Muscle of arm (tissue), 12 donors: Measurements from ENCODE around the gene TRAF2. TPM values are rescaled to one million over a fixed set of nuclear protein-coding genes. Genes with fewer than 3 reads are reported as not detected.
A peak's percentile ranks its signal among the peaks of the same experiment; 100 is the strongest.

Experiments
- DNase-seq: peaks from one replicate; pipeline ENCODE4 v3.0.0-alpha.2; 2013
- polyA plus RNA-seq, 12 donors: library from polyadenylated mRNA; unstranded; fragments of 120-200 nt; gene quantifications; one replicate each; pipeline ENCODE4 v1.2.1, GENCODE V29; 2013; ENCODE audit not compliant: insufficient read length in 12 of 12

The TRAF2 gene
- polyA plus RNA-seq, 12 donors, result 7.1 to 15.5 (median 9.1) TPM; not detected in 1

DNA sequence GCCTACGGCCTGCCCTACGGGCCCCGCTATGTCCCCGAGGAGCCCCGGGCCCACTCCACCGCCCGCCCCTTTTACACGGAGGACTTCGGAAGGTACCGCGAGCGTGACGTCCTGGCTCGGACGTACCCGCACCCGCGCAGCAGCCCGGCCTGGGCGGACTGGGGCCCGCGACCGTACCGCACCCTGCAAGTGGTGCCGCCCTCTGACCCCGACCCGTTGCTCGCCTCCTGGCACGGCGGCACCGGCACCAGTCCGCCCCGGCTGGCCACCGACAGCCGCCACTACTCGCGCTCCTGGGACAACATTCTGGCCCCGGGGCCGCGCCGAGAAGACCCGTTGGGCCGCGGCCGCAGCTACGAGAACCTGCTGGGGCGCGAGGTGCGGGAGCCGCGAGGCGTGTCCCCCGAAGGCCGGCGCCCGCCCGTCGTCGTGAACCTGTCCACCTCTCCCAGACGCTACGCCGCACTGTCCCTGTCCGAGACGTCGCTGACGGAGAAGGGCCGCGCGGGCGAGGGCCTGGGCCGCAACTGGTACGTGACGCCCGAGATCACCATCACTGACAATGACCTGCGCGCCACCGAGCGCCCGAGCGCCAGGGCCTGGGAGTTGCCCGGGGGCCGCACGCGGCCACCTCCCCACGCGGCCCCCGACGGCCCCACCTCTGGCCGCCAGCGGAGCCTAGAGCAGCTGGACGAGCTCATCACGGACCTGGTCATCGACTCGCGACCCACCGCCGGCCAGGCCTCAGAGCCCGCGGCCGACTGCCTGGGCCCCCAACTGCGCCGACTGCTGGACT, 40.7 kb upstream of the TRAF2 start:
- DNase-seq, result no peak

DNA sequence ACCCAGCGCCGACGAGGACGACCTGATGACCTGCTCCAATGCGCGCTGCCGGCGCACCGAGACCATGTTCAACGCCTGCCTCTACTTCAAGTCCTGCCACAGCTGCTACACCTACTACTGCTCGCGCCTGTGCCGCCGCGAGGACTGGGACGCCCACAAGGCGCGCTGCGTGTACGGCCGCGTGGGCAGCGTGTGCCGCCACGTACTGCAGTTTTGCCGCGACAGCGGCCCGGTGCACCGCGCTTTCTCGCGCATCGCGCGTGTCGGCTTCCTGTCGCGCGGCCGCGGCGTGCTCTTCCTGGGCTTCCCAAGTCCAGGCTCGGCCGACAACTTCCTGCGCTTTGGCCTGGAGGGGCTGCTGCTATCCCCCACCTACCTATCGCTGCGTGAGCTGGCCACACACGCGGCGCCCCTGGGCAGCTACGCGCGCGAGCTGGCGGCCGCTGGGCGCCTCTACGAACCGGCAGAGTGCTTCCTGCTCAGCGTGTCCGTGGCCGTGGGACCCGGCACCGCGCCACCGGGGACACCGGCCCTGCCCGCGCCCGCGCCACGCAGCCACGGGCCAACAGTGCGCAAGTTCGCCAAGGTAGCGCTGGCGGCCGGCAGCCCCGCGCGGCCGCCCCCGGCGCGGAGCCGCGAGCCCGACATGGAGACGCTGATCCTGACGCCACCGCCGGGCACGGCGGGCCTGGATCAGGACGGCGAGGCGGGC, 39.8 kb upstream of the TRAF2 start:
- no peak for DNase-seq

DNA sequence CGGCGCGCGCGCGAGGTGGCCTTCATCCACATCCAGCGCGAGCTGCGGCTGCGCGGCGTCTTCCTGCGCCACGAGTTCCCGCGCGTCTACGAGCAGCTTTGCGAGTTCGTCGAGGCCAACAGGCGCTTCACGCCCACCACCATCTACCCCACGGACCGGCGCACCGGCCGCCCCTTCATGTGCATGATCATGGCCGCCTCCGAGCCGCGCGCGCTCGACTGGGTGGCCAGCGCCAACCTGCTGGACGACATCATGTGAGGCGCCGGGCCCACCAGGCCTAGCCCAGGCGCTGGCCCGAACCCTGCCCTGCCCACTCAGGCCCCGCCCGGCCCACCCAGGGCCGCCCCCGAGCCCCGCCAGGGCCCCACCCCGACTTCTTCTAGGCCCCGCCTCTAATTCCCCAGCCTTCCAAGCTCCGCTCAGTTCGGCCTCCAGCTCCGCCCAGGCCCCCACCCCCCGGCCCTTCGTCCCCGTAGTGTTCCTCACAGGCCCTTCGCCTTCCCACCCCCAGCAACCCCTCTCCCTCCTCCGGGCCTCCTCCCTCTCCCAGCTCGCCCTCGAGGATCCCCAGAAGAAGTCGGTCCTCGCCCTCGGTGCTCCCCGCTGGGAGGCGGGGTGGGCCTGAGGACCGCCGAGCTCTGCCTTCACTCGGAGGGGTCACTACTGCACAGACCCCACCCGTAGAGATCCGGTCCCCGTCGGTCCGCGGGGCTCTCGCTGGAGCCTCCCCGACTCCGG, 39.1 kb upstream of the TRAF2 start:
- DNase-seq, result peak; percentile 76

DNA sequence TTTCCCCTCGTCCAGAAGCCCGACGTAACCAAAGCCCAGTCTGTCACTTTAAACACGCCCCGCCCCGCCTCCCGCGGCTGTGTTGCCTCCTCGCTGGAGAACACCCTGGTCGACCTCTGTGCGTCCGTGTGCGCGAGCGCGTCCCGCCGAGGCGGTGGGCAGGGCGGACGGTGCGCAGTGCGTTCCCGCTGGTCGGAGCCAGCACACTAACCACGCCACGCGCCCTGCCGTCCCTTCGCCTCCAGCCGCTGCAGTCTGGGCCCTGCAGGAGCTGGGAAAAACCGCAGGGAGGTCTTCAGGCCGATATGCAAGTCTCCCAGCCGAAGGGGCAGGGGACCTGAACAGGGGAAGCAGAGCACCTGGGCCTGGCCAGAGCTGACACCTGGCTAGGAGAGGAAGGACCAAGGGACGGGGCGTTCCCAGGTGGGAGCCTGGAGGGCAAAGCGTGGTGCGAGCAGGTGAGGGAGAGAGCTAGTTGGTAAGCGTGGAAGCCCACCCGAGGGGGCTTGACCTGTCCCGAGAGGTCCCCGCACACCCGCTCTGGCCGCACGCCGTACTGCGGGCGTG, 38.4 kb upstream of the TRAF2 start:
- peak; percentile 82 for DNase-seq

DNA sequence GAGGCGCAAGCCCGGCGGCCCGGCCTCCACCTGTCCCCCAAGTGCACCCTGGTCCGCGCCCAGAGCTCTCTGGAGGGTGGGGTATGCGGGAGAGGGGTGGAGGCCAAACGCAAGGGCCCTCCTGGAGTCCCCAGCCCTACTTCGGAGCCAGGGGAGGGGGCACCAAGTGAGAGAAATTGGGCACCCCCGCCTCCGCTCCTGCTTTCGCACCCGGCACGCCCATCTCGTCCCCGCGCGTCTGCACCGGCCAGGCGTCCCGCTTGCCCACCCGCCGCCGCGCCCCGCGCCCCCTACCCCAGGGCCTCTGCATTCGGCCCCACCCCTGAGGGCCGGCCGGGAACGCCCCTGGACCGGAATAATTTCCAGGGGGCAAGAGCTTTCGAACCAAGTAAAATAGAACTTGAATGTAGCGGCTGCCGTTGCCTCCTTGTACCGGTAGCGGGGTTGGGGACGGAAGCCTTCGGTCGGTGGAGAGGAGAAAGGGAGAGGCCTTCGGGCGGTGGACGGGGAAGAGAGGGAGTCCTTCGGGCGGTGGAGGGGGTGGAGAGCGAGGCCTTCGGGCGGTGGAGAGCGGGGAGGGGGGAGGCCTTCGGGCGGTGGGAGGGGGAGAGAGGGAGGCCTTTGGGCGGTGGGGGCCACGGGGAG, 37.8 kb upstream of the TRAF2 start:
- DNase-seq, result no peak

DNA sequence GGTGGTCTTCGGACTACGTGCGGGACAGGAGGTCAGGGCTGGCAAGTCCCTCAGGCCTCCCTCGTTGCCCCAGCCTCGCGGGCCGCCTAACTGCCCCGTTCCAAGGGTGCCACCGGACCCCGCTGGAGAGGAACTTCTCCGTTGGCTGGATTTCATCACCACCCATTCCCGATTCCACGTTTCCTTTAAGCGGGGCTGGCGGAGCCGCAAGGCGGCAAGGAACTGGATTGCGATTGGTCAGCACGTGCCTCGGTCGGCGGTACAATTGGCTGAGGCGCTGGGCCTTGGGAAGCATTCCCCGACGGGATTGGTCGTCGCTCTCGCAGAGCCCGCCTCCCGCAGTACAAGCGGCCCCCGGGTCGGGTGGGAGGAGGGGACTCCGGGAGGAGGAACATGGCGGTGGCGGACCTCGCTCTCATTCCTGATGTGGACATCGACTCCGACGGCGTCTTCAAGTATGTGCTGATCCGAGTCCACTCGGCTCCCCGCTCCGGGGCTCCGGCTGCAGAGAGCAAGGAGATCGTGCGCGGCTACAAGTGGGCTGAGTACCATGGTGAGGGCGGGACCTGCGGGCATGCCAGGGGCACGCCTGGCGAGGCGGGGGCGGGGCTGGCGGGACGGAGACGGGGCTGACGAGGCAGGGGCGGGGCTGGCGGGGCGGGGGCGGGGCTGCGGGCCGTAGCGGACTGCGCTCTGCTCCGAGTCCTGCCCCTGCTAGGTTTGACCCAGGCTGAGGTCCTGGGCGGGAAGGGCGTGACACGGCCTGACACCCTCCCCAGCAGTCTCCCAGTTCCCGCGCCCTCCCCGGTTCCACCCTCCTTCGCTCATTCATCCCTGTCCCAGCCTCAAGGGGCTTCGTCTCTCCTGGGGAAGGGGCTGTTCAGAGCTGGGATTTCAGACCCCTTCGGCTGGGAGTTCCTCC, 37.0 kb upstream of the TRAF2 start, which contains the start of gene PHPT1:
Gene PHPT1, plus strand, starts transcription at position 372 of the 922 bp plus-strand sequence. Its CDS starts 22 bp downstream, at position 394.
- DNase-seq, result peak; percentile 100

DNA sequence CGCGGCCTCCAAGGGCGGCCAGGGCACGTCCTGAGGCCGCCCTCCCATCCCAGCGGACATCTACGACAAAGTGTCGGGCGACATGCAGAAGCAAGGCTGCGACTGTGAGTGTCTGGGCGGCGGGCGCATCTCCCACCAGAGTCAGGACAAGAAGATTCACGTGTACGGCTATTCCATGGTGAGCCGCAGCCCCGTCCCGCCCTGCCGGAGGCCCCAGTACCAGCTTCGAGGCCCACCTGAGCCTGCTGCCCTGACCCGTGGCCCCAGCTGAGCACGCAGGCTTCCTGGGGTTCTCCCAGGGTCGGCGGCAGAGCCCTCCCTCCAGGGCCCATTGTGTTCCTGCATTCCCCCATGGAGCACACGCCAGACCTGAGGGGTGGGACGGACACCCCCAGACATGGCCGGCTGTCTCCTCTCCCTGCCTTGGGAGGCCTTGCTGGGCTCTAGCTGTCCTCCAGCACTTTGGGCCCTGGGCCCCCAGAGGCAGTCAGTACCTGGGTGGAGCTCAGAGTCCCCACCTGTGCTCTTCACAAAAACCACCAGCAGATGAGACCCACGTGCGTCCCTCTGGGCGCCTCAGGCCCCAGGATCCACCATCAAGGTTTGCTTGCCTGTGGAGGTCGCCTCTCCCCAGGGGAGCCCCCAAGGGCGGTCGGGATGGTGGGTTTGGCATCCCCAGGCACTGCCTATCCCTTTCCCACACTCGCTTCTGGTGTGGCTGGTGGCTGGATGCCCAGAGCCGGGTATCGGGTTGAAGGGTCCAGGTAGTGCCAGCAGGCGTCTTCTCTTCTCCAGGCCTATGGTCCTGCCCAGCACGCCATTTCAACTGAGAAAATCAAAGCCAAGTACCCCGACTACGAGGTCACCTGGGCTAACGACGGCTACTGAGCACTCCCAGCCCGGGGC, 36.1 kb upstream of the TRAF2 start:
- DNase-seq, result no peak

DNA sequence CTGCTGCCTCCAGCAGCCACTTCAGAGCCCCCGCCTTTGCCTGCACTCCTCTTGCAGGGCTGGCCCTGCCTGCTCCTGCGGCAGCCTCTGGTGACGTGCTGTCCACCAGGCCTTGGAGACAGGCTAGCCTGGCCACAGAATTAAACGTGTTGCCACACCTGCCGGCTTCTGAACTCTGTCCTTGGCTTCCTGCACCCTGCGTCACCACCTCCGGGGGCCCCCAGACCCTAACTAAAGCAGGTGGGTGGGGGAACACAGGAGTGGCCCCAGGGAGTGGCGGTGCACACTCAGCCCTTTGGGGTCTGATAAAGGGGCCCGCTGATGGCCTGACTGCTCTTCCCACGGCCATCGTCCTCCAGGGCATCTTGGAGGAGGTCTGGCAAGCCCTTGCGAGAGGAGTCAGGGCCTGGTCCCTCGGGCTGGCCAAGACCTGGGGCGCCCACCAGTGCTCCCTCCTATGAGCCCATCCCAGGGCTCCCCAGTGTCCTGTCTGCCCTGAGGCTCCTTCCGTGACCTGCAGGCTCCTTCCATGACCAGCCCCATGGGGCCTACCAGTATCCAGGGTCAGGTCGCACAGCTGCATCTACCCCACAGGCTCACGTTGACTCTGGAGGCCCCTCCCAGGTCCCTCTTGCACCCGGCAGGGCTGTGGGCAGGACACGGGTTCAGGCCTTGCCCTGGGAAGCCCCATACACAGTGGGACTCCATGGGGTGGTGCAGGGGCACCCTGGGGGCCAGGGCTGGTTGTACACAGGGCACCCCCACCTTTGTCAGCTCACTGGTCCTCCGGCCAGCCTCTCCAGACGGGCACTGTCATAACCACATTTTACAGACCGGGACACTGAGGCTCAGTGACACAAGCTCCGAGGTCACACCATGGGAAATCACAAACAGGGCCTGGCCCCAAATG, 35.2 kb upstream of the TRAF2 start:
- no peak for DNase-seq

DNA sequence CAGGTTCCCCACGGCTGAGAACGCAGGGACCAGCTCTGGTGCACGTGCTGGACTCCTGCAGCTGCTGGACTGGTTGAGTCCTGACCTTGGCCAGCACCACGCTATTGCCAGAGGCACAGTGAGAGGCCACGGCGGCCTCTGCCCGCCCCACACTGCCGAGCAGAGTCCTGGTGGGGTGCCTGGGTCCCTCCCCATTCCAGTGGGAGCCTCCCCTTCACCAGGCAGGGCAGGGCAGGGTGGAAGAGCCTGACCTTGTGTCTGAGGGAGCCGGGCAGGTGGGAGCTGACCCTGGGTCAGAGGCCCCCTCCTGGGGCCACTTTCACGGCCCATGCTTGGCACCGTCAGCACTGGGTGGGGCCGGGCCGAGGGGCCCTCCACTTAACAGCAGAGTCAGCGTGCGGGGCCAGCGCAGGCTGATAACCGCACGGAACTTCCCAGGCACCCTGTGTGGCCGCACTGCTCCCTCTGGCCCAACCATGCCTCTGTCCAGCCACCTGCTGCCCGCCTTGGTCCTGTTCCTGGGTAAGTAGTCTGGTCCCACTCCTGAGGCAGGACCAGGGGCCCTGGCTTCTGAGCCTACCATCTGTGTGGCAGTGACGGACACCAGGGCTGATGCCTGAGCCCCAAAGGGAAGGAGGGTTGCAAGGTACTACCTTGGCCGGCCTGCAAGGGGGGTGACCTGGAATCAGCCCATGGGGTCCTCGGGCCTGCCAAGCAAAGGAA, 34.2 kb upstream of the TRAF2 start, which contains the start of gene MAMDC4:
Gene MAMDC4, plus strand, starts transcription at position 406 of the 723 bp plus-strand sequence. Its CDS starts 71 bp downstream, at position 477.
- DNase-seq, result no peak

DNA sequence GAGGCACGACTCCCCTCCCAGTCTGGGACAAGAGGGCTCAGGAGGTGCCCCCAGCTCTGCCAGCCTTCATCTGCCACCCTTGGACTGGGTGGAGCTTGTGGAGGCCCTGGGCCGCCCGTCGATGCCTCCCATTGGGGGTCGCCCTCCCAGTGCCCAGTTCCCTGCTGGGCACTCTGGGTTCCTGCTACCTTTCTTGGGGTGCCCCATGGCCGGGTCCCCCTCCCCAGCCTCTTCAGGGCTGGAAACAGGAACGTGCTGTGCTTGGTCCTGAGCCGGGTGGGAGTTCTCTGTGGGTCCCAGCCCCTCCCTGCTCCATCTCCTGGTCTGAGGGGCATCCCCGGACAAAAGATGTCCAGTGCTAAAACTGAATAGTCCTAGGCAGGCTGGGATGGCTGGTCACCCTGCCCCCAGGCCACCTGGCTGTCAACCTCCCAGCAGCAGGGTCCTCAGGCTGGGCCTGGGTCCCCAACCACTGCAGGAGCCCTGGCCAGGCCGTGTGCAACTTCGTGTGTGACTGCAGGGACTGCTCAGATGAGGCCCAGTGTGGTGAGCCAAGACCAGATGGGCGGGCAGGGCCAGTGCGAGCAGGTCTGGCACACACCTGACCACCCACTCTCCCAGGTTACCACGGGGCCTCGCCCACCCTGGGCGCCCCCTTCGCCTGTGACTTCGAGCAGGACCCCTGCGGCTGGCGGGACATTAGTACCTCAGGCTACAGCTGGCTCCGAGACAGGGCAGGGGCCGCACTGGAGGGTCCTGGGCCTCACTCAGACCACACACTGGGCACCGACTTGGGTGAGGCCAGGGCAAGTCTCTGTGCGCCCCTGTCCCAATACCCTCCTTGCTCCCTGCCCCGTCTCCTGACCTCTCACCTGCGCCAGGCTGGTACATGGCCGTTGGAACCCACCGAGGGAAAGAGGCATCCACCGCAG, 33.4 kb upstream of the TRAF2 start:
- no peak for DNase-seq

DNA sequence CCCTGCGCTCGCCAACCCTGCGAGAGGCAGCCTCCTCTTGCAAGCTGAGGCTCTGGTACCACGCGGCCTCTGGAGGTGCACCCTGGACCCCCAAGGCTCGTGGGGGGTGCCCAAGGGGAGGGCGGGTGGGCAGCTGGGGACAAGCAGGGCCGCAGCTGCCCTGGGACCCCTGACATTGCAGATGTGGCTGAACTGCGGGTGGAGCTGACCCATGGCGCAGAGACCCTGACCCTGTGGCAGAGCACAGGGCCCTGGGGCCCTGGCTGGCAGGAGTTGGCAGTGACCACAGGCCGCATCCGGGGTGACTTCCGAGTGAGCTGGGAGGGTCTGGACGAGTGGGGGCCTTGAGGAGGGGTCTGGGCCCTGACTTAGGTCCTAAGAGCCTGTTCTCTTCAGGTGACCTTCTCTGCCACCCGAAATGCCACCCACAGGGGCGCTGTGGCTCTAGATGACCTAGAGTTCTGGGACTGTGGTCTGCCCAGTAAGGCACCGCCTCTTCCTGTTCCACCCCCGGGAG, 32.7 kb upstream of the TRAF2 start:
- no peak for DNase-seq

DNA sequence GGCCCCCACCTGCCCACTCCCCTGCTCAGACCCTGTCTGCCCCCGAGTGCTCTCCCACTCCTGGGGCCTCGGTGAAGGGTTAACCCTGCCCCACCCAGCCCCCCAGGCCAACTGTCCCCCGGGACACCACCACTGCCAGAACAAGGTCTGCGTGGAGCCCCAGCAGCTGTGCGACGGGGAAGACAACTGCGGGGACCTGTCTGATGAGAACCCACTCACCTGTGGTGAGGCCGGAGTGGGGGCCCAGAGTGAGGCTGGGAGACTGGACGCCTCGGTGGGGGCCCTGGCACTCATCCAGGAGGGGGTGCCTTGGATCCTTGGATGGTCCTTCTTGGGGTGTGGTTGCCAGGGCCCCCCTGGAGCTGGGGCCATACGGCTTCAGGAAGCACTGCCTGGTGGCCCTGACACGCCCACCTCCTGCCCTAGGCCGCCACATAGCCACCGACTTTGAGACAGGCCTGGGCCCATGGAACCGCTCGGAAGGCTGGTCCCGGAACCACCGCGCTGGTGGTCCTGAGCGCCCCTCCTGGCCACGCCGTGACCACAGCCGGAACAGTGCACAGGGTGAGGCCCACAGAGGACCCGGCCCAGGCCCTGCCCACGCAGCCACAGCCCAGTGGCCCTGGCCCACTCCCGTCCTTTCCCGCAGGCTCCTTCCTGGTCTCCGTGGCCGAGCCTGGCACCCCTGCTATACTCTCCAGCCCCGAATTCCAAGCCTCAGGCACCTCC, 32.0 kb upstream of the TRAF2 start:
- no peak for DNase-seq

DNA sequence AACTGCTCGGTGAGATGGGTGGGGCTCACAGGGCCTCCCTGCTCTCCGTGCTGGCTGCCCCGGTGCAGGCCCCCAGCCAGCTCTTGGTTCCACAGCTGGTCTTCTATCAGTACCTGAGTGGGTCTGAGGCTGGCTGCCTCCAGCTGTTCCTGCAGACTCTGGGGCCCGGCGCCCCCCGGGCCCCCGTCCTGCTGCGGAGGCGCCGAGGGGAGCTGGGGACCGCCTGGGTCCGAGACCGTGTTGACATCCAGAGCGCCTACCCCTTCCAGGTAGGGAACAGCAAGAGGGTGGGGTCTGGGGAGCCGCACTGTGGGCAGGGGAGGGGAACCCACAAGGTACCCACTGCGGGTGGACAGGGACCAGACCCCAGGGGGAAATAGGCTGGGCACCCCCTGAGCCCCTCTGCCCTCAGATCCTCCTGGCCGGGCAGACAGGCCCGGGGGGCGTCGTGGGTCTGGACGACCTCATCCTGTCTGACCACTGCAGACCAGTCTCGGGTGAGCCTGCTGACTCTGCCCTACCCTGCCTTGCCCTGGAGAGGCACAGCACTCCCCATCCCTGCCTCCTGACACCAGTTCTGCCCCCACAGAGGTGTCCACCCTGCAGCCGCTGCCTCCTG, 31.4 kb upstream of the TRAF2 start:
- DNase-seq, result no peak

DNA sequence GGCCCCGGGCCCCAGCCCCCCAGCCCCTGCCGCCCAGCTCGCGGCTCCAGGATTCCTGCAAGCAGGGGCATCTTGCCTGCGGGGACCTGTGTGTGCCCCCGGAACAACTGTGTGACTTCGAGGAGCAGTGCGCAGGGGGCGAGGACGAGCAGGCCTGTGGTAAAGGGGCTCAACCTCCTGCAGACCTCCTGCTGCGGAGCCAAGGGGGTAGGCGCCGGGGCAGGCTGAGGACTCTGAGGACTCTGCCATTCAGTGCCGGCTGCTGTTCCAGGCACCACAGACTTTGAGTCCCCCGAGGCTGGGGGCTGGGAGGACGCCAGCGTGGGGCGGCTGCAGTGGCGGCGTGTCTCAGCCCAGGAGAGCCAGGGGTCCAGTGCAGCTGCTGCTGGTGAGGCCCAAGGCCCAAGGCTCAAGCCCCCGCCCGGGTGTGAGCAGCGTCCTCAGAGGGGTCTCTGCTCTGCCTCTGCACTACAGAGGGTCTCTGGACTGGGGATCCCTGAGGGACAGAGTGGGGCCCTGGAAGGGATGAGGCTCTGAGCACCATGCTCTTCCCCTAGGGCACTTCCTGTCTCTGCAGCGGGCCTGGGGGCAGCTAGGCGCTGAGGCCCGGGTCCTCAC, 30.7 kb upstream of the TRAF2 start:
- DNase-seq, result no peak
